Measurements from ENCODE around the gene GUCY1B1.

DNA sequence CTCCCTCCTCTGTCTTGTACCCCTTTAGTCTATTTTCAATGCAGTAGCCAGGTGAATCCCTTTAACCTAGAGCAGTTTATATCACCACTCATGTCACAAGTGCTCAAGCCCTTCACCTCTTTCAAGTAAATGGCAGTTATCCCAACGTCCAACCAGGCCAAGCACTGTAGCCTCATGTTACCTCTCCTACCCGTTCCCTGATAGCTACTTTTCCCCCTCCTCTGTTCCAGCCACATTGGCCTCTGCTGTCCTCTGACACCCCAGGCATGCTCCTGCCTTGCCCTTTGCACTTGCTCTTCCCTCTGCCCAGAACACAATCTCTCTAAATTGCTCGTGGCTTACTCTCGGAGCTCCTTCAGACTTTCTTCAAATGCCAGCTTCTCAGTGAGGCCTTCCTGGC lies 15.2 kb downstream of the GUCY1B1 start:
- TF ChIP-seq POLR2AphosphoS5 (IDR thresholded peaks at IDR 0.05) (no peak), EP300 (IDR thresholded peaks at IDR 0.05) (no peak)
- TF ChIP-seq, protein P1, sequence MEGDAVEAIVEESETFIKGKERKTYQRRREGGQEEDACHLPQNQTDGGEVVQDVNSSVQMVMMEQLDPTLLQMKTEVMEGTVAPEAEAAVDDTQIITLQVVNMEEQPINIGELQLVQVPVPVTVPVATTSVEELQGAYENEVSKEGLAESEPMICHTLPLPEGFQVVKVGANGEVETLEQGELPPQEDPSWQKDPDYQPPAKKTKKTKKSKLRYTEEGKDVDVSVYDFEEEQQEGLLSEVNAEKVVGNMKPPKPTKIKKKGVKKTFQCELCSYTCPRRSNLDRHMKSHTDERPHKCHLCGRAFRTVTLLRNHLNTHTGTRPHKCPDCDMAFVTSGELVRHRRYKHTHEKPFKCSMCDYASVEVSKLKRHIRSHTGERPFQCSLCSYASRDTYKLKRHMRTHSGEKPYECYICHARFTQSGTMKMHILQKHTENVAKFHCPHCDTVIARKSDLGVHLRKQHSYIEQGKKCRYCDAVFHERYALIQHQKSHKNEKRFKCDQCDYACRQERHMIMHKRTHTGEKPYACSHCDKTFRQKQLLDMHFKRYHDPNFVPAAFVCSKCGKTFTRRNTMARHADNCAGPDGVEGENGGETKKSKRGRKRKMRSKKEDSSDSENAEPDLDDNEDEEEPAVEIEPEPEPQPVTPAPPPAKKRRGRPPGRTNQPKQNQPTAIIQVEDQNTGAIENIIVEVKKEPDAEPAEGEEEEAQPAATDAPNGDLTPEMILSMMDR (IDR thresholded peaks at IDR 0.05): no peak
